ENCODE results near the gene MASP2.
"Not testable (repeated sequence)": the region's sequence is repeated elsewhere in the genome, so short reads cannot be mapped to it uniquely, and the experiment has no call there.

Gene MASP2

DNA sequence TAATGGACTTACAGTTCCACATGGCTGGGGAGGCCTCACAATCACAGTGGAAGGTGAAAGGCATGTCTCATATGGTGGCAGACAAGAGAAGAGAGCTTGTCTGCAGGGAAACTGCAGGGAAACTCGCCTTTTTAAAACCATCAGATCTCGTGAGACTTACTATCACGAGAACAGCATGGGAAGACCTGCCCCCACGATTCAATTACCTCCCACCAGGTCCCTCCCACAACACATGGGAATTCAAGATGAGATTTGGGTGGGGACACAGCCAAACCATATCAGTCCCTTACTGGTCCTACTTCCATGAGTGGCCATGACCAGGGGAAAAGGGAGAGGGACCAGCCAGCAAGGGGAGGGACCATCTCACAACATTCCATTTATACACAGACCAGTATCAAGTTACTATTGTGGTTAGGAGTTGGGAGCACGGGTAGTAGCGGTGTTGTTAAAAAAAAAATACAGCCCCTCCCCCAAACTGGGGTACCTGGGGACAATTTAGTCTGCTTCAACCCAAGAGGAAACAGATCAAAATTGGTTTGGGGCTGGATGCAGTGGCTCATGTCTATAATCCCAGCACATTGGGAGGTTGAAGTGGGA, 57.0 kb downstream of the MASP2 start:
- H3K27me3 ChIP-seq (ENCODE audit: control insufficient read depth, insufficient read depth, low read length); H3K4me1 ChIP-seq (ENCODE audit: control insufficient read depth, insufficient read depth, low read length); H3K27ac ChIP-seq (ENCODE audit: low read length); DNase-seq (ENCODE audit: low read depth, low spot score); H3K4me3 ChIP-seq (ENCODE audit: low read length); H3K9me3 ChIP-seq (ENCODE audit: control insufficient read depth, insufficient read depth, low read length); H3K36me3 ChIP-seq (ENCODE audit: control insufficient read depth, insufficient read depth, low read length): not testable (repeated sequence)
- WGBS (ENCODE audit: insufficient coverage, insufficient read length), result no CpG with 5 or more reads among the region's 6 CpGs

GRCh38 chr1:10989095-10989494, 57.9 kb downstream of the MASP2 start:
- Histone ChIP-seq H3K4me1 (ENCODE audit: control insufficient read depth, insufficient read depth, low read length) (no peaks in the 10 kb centered on the region), H3K27me3 (ENCODE audit: control insufficient read depth, insufficient read depth, low read length) (no peaks in the 10 kb centered on the region; the same call in 1 of the 2 replicates), H3K4me3 (ENCODE audit: low read length) (no peak overlapping the region), H3K36me3 (ENCODE audit: control insufficient read depth, insufficient read depth, low read length) (no peaks in the 10 kb centered on the region), H3K27ac (ENCODE audit: low read length) (no peak overlapping the region), H3K9me3 (ENCODE audit: control insufficient read depth, insufficient read depth, low read length) (no peaks in the 10 kb centered on the region)
- no peak for DNase-seq (ENCODE audit: low read depth, low spot score)
- no CpG with 5 or more reads among the region's 5 CpGs for WGBS (ENCODE audit: insufficient coverage, insufficient read length)

GRCh38 chr1:10987840-10988417, 59.1 kb downstream of the MASP2 start:
- no peak for DNase-seq (ENCODE audit: low read depth, low spot score)
- H3K36me3 ChIP-seq (ENCODE audit: control insufficient read depth, insufficient read depth, low read length), result no peaks in the 10 kb centered on the region
- no peaks in the 10 kb centered on the region for H3K9me3 ChIP-seq (ENCODE audit: control insufficient read depth, insufficient read depth, low read length)
- no peak overlapping the region for H3K4me3 ChIP-seq (ENCODE audit: low read length)
- no peaks in the 10 kb centered on the region; the same call in 1 of the 2 replicates for H3K27me3 ChIP-seq (ENCODE audit: control insufficient read depth, insufficient read depth, low read length)
- no peak overlapping the region for H3K27ac ChIP-seq (ENCODE audit: low read length)
- H3K4me1 ChIP-seq (ENCODE audit: control insufficient read depth, insufficient read depth, low read length), result no peaks in the 10 kb centered on the region
- no CpG with 5 or more reads among the region's 4 CpGs for WGBS (ENCODE audit: insufficient coverage, insufficient read length)

DNA sequence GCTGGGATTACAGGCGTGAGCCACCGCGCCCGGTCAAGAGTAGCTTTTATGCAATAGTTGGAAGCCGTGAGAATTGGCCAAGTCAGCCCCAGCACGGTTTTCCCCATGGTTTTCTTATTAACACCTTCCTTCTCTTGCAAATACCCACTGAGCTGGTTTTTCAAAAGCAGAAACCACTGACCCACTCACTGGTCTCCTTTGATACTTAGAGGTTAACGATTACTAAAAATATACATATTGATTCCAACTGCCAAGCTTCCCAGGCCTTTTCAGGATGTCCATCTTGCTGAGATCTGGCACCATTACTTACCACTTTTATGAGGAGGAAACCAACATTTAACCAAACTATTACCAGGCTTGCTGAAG, 60.5 kb downstream of the MASP2 start:
- Histone ChIP-seq H3K4me3 (ENCODE audit: low read length) (no peak overlapping the region), H3K9me3 (ENCODE audit: control insufficient read depth, insufficient read depth, low read length) (no peaks in the 10 kb centered on the region), H3K4me1 (ENCODE audit: control insufficient read depth, insufficient read depth, low read length) (no peaks in the 10 kb centered on the region), H3K36me3 (ENCODE audit: control insufficient read depth, insufficient read depth, low read length) (no peaks in the 10 kb centered on the region), H3K27me3 (ENCODE audit: control insufficient read depth, insufficient read depth, low read length) (no peaks in the 10 kb centered on the region; the same call in 1 of the 2 replicates), H3K27ac (ENCODE audit: low read length) (no peak overlapping the region)
- WGBS (ENCODE audit: insufficient coverage, insufficient read length), result no CpG with 5 or more reads among the region's 7 CpGs
- DNase-seq (ENCODE audit: low read depth, low spot score), result no peak

GRCh38 chr1:10980841-10981727, 66.0 kb downstream of the MASP2 start:
- no peak overlapping the region for H3K27ac ChIP-seq (ENCODE audit: low read length)
- H3K4me1 ChIP-seq (ENCODE audit: control insufficient read depth, insufficient read depth, low read length), result peaks cover 7% of the 10 kb centered on the region

DNA sequence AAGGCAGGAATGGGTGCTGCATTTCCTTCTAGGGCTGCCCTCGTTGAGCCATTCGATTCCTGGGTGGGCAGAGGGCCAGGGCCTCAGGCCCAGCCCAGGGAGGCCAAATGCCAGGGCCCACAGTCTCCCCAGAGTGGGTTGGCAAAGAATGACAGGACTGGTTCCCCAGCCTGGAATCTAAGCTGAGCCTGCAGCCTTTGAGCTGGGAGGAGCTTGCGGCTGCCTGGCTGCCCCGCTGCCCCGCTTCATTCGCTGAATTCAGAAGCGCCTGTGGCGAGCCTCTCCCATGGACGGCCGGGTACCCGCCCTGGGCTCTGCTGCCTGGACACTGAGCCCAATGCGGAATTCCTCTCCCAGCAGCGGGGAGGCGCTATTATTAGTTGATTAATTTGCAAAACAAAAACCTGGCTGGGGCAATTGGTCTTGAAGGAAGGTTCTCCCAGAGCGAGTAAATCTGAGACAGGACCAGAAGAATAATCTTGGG, 66.9 kb downstream of the MASP2 start:
- Histone ChIP-seq H3K27ac (ENCODE audit: low read length) (no peak overlapping the region), H3K4me3 (ENCODE audit: low read length) (no peak overlapping the region), H3K36me3 (ENCODE audit: control insufficient read depth, insufficient read depth, low read length) (no peaks in the 10 kb centered on the region), H3K4me1 (ENCODE audit: control insufficient read depth, insufficient read depth, low read length) (peaks cover 7% of the 10 kb centered on the region), H3K9me3 (ENCODE audit: control insufficient read depth, insufficient read depth, low read length) (no peaks in the 10 kb centered on the region), H3K27me3 (ENCODE audit: control insufficient read depth, insufficient read depth, low read length) (no peaks in the 10 kb centered on the region)
- no CpG with 5 or more reads among the region's 15 CpGs for WGBS (ENCODE audit: insufficient coverage, insufficient read length)
- DNase-seq (ENCODE audit: low read depth, low spot score), result peak; percentile 61

More at GRCh38 chr1:10980841-10981727, 66.0 kb downstream of the MASP2 start:
- WGBS (ENCODE audit: insufficient coverage, insufficient read length), result no CpG with 5 or more reads among the region's 9 CpGs
- no peaks in the 10 kb centered on the region for H3K27me3 ChIP-seq (ENCODE audit: control insufficient read depth, insufficient read depth, low read length)
- H3K36me3 ChIP-seq (ENCODE audit: control insufficient read depth, insufficient read depth, low read length), result no peaks in the 10 kb centered on the region
- H3K4me3 ChIP-seq (ENCODE audit: low read length), result no peak overlapping the region
- H3K9me3 ChIP-seq (ENCODE audit: control insufficient read depth, insufficient read depth, low read length), result no peaks in the 10 kb centered on the region
- no peak for DNase-seq (ENCODE audit: low read depth, low spot score)

GRCh38 chr1:10979483-10979920, 67.5 kb downstream of the MASP2 start:
- no peak overlapping the region for H3K27ac ChIP-seq (ENCODE audit: low read length)

GRCh38 chr1:10978719-10979118, 68.3 kb downstream of the MASP2 start:
- no peaks in the 10 kb centered on the region for H3K27me3 ChIP-seq (ENCODE audit: control insufficient read depth, insufficient read depth, low read length)
- no peak for DNase-seq (ENCODE audit: low read depth, low spot score)

More at GRCh38 chr1:10979483-10979920, 67.5 kb downstream of the MASP2 start:
- Histone ChIP-seq H3K36me3 (ENCODE audit: control insufficient read depth, insufficient read depth, low read length) (no peaks in the 10 kb centered on the region), H3K4me3 (ENCODE audit: low read length) (no peak overlapping the region), H3K9me3 (ENCODE audit: control insufficient read depth, insufficient read depth, low read length) (no peaks in the 10 kb centered on the region), H3K27me3 (ENCODE audit: control insufficient read depth, insufficient read depth, low read length) (no peaks in the 10 kb centered on the region), H3K4me1 (ENCODE audit: control insufficient read depth, insufficient read depth, low read length) (peaks cover 7% of the 10 kb centered on the region)
- no peak for DNase-seq (ENCODE audit: low read depth, low spot score)
- WGBS (ENCODE audit: insufficient coverage, insufficient read length), result no CpG with 5 or more reads among the region's 13 CpGs

More at GRCh38 chr1:10978719-10979118, 68.3 kb downstream of the MASP2 start:
- Histone ChIP-seq H3K4me3 (ENCODE audit: low read length) (no peak overlapping the region), H3K27ac (ENCODE audit: low read length) (no peak overlapping the region), H3K9me3 (ENCODE audit: control insufficient read depth, insufficient read depth, low read length) (no peaks in the 10 kb centered on the region), H3K36me3 (ENCODE audit: control insufficient read depth, insufficient read depth, low read length) (no peaks in the 10 kb centered on the region), H3K4me1 (ENCODE audit: control insufficient read depth, insufficient read depth, low read length) (peaks cover 7% of the 10 kb centered on the region)
- WGBS (ENCODE audit: insufficient coverage, insufficient read length), result no CpG with 5 or more reads among the region's 4 CpGs
